ENCODE data around the gene TMEM131.

Gene TMEM131

DNA sequence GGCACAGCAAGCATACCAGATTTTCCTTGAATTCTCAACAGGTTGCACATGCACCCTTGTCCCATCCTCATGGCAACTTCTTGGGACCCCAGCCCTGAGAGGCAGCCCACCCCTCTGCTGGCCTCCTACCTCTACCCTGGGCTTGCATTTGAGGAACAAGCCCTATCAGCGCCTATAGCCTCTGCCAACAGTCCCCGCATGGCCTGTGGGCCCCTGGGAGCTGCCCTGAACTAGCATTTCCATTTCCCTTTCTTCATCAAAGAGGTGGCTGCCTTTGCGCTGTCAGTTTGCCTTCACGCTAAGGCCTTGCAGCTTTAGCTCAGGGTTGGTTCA, 287.7 kb downstream of the TMEM131 start:
- no peak for DNase-seq (ENCODE audit: low read depth)

DNA sequence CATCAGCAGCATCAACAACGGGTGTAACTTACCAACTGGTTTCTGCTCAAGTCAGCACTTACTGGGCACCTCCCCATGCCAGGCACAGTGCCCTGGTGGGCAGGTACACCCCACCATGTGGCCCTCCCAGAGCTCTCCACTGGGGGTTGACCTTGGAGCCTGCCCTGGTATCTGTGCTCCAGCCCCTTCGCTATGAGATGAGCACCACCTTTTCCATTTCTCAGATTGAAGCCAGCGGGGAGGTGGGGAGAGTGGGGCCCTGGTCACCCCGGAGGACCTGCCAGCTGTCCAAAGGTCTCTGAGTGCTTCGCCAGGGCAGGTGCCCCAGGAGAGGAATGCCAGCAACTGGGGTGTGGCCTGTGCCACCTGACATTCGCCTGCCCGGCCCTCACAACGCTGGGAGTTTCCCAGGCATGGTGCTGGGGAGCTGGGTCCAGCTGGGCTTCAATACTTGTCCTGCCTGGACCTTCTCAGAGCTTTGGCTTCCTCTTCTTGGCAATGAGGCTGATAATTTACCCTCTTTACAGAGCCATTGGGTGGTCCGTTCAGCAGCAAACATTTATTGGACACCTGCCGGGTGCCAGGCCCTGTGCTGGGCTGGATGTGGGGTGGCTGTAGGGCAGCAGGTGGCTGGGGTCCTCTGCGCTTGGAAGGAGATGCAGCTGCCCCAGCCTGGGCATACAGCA, 288.2 kb downstream of the TMEM131 start:
- no peak for DNase-seq (ENCODE audit: low read depth)

DNA sequence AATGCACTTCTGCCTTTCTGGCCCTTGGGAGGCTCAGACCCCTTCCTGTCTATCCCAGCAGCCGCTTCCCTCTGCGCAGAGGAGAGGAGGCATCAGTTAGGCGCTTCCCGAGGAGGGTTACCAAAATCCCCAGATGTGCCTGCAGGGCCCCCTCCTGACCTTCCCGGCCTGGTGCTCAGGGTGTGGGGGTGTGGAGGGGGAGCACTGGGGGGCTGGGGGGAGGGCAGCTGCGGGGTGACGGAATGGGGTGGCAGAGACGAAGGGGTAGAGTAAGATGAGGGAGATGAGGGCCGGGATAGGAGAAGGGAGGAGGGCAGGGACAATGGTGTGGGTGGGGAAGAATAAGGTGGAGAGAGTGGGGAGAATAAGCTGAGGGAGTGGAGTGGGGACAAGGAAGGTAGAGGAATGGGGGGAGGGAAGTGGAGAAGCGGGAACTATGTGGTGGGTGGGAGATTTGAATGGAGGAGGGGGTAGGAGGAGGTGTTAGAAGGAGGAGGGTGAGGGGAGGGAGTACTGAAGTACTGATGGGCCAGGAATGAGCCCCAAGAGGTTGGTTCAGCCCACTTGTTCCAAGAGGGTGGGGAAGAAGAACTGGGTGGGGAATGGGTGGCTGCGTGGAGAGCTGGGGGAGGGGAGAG, 288.9 kb downstream of the TMEM131 start:
- no peak for DNase-seq (ENCODE audit: low read depth)
